HCT116 (cell line): Measurements from ENCODE around the gene CRAT. TPM values are rescaled to one million over a fixed set of nuclear protein-coding genes. Genes with fewer than 3 reads are reported as not detected.

Experiments used
- ATAC-seq: fragments of 200-7000 bp; cut with Tn5 transposase; 2 replicates; pipeline ENCODE4 v1.9.1; 2020; ENCODE audit warnings: mild to moderate bottlenecking, moderate library complexity
- BruUV-seq: library from RNA; stranded (reverse); fragments of 400-500 nt; replicated peaks from 2 replicates; lab custom pipeline; 2021; lab: Mats Ljungman, UMichigan
- CTCF ChIA-PET: fragments of 300-600 bp; sonication (Branson Sonifier 250); formaldehyde crosslinking; loops from one replicate; lab custom pipeline; 2021; ENCODE audit warnings: antibody characterized with exemption; lab: Charles Lee
- POLR2A ChIA-PET: fragments of 300-600, 350-600 bp; sonication (Branson Sonifier 250); formaldehyde crosslinking; loops from one replicate; lab custom pipeline; 2021; ENCODE audit warnings: antibody characterized with exemption; lab: Charles Lee
- RAD21 ChIA-PET, 2 experiments: fragments of 300-600 bp; sonication (Branson Sonifier 250); formaldehyde crosslinking; loops; one replicate each; lab custom pipeline; 2023; ENCODE audit warnings: low total read pairs in 2 of 2; ENCODE audit not compliant: uncharacterized antibody in 2 of 2, unreplicated experiment in 2 of 2, low non-redundant PET in 1 of 2; lab: Charles Lee
- DNase-seq: peaks from one replicate; pipeline ENCODE4 v3.0.0-alpha.2; 2010; ENCODE audit warnings: low read depth, low spot score
- H2AFZ ChIP-seq: fragments of 200-600 bp; shearing (Covaris generic), sonication (generic); 2 replicates; pipeline ENCODE4 v1.6.1; 2017; ENCODE audit warnings: low read depth, mixed run types, mixed read lengths, antibody characterized with exemption, low read length; ENCODE audit not compliant: poor library complexity, severe bottlenecking
- H3K27ac ChIP-seq: 2 replicates; pipeline ENCODE4 v1.5.1; 2012; ENCODE audit warnings: low read depth, low read length
- H3K27me3 ChIP-seq: fragments of 200-600 bp; sonication (generic); 2 replicates; pipeline ENCODE4 v1.6.1; 2016; ENCODE audit warnings: mixed run types, low read length, mixed read lengths; ENCODE audit not compliant: insufficient read depth
- H3K36me3 ChIP-seq, 2 experiments: fragments of 200-500 bp in 1 of 2; fragments of 200-600 bp in 1 of 2; sonication (Bioruptor generic) in 1 of 2; sonication (generic) in 1 of 2; 2 replicates each; pipeline versions ENCODE4 v1.5.1 to v1.6.1; 2014 to 2016; ENCODE audit warnings: low read length in 2 of 2, inconsistent platforms in 1 of 2, mixed read lengths in 1 of 2, mixed run types in 1 of 2; ENCODE audit not compliant: insufficient read depth in 2 of 2, control insufficient read depth in 1 of 2
- H3K4me1 ChIP-seq, 2 experiments: fragments of 200-600 bp in 1 of 2; sonication (generic) in 1 of 2; 2 replicates each; pipeline versions ENCODE4 v1.5.1 to v1.6.1; 2012 to 2017; ENCODE audit warnings: low read length in 2 of 2, inconsistent platforms in 1 of 2, mild to moderate bottlenecking in 1 of 2, mixed read lengths in 1 of 2, mixed run types in 1 of 2, moderate library complexity in 1 of 2; ENCODE audit not compliant: insufficient read depth in 2 of 2, control insufficient read depth in 1 of 2
- H3K4me2 ChIP-seq: fragments of 200-600 bp; sonication (generic); 2 replicates; pipeline ENCODE4 v1.6.1; 2017; ENCODE audit warnings: mixed run types, low read length, mixed read lengths
- H3K4me3 ChIP-seq, 2 experiments: fragments of 200-600 bp in 1 of 2; sonication (generic) in 1 of 2; replicated peaks in 1 of 2; 2 replicates each; pipeline ENCODE4 v1.5.1; 2011 to 2016; ENCODE audit warnings: low read length in 2 of 2, control low read depth in 1 of 2, low read depth in 1 of 2, mild to moderate bottlenecking in 1 of 2, mixed read lengths in 1 of 2, mixed run types in 1 of 2
- H3K79me2 ChIP-seq: fragments of 200-600 bp; sonication (generic); 2 replicates; pipeline ENCODE4 v1.6.1; 2017; ENCODE audit warnings: mild to moderate bottlenecking, mixed run types, low read length, moderate library complexity, mixed read lengths; ENCODE audit not compliant: insufficient read depth
- H3K9ac ChIP-seq: fragments of 200-600 bp; sonication (generic); 2 replicates; pipeline ENCODE4 v1.6.1; 2016; ENCODE audit warnings: low read length, mixed read lengths
- H3K9me2 ChIP-seq: fragments of 200-600 bp; sonication (generic), shearing (Covaris generic); 2 replicates; pipeline ENCODE4 v1.6.1; 2017; ENCODE audit warnings: mixed run types, mild to moderate bottlenecking, moderate library complexity; ENCODE audit not compliant: insufficient read depth
- H3K9me3 ChIP-seq, 2 experiments: fragments of 200-500 bp in 1 of 2; fragments of 200-600 bp in 1 of 2; sonication (Bioruptor generic) in 1 of 2; sonication (generic) in 1 of 2; 2 replicates each; pipeline ENCODE4 v1.6.1; 2014 to 2017; ENCODE audit warnings: low read length in 2 of 2, mixed read lengths in 2 of 2, inconsistent platforms in 1 of 2, low read depth in 1 of 2, mild to moderate bottlenecking in 1 of 2, mixed run types in 1 of 2, moderate library complexity in 1 of 2; ENCODE audit not compliant: control insufficient read depth in 1 of 2, insufficient read depth in 1 of 2
- H4K20me1 ChIP-seq: fragments of 200-600 bp; sonication (generic), shearing (Covaris generic); 2 replicates; pipeline ENCODE4 v1.6.1; 2017; ENCODE audit warnings: mixed run types, mild to moderate bottlenecking, moderate library complexity; ENCODE audit not compliant: insufficient read depth
- CBX3 ChIP-seq: IDR thresholded peaks from 2 replicates; pipeline ENCODE4 v1.6.1; 2012; ENCODE audit warnings: low read depth
- CEBPB ChIP-seq: IDR thresholded peaks from 2 replicates; pipeline ENCODE4 v1.6.1; 2012; ENCODE audit warnings: low read depth
- ELF1 ChIP-seq: IDR thresholded peaks from 2 replicates; pipeline ENCODE4 v1.6.1; 2012; ENCODE audit warnings: low read depth, borderline replicate concordance
- EZH2 ChIP-seq: fragments of 200-600 bp; sonication (generic); IDR thresholded peaks from 2 replicates; pipeline ENCODE4 v1.6.1; 2017; ENCODE audit warnings: antibody characterized with exemption, mixed run types
- EZH2phosphoT487 ChIP-seq: fragments of 200-600 bp; IDR thresholded peaks from 2 replicates; pipeline ENCODE4 v1.6.1; 2018; ENCODE audit warnings: antibody characterized with exemption, borderline replicate concordance
- FOSL1 ChIP-seq: IDR thresholded peaks from 2 replicates; pipeline ENCODE4 v1.6.1; 2012; ENCODE audit warnings: low read depth
- JUND ChIP-seq: IDR thresholded peaks from 2 replicates; pipeline ENCODE4 v1.6.1; 2012
- MAX ChIP-seq: IDR thresholded peaks from 2 replicates; pipeline ENCODE4 v1.6.1; 2012
- POLR2A ChIP-seq: IDR thresholded peaks from 2 replicates; pipeline ENCODE4 v1.7.0; 2011; ENCODE audit warnings: borderline replicate concordance; ENCODE audit not compliant: insufficient read depth, insufficient read length; ENCODE audit errors: extremely low read depth
- POLR2AphosphoS5 ChIP-seq: IDR thresholded peaks from 2 replicates; pipeline ENCODE4 v1.6.1; 2011; ENCODE audit warnings: mild to moderate bottlenecking, low read depth, low read length, moderate library complexity
- SIN3A ChIP-seq: IDR thresholded peaks from 2 replicates; pipeline ENCODE4 v1.6.1; 2012; ENCODE audit warnings: low read depth
- SP1 ChIP-seq: IDR thresholded peaks from 2 replicates; pipeline ENCODE4 v1.6.1; 2012; ENCODE audit warnings: low read depth
- TCF7L2 ChIP-seq: IDR thresholded peaks from 2 replicates; pipeline ENCODE4 v1.7.0; 2011; ENCODE audit warnings: borderline replicate concordance, inconsistent platforms; ENCODE audit not compliant: insufficient read depth, insufficient read length; ENCODE audit errors: extremely low read depth
- YY1 ChIP-seq: IDR thresholded peaks from 2 replicates; pipeline ENCODE4 v1.6.1; 2011; ENCODE audit warnings: low read length, low read depth, moderate library complexity, mild to moderate bottlenecking; ENCODE audit not compliant: insufficient replicate concordance; ENCODE audit errors: extremely low read depth
- ZBTB33 ChIP-seq: IDR thresholded peaks from 2 replicates; pipeline ENCODE4 v1.6.1; 2011; ENCODE audit warnings: mild to moderate bottlenecking, low read length, moderate library complexity; ENCODE audit not compliant: insufficient replicate concordance; ENCODE audit errors: extremely low read depth
- ZNF274 ChIP-seq: fragments of 200-500 bp; sonication (Bioruptor generic); IDR thresholded peaks from 2 replicates; pipeline ENCODE4 v1.6.1; 2014; ENCODE audit warnings: mild to moderate bottlenecking, low read depth, low read length, inconsistent platforms
- intact Hi-C: fragments of 100-400 bp; cut with micrococcal nuclease; formaldehyde crosslinking; loops from 2 replicates; pipeline ENCODE4 v1.10.0; 2022
- total RNA-seq: library from RNA; stranded (reverse); gene quantifications from one replicate; pipeline ENCODE4 v1.2.1, GENCODE V29; 2021; ENCODE audit not compliant: unreplicated experiment
- TF ChIP-seq, protein P1 (sequence below): IDR thresholded peaks from 2 replicates; pipeline ENCODE4 v1.6.1; 2012
- TF ChIP-seq, protein P2 (sequence below): IDR thresholded peaks from 2 replicates; pipeline ENCODE4 v1.6.1; 2012; ENCODE audit warnings: low read depth
- TF ChIP-seq, protein P3 (sequence below), 3 experiments: fragments of 200-600 bp in 1 of 3; sonication (generic) in 1 of 3; IDR thresholded peaks in 2 of 3; conservative IDR thresholded peaks in 1 of 3; 2 replicates each; pipeline ENCODE4 v1.5.1; 2012 to 2017; ENCODE audit warnings: low read depth in 2 of 3, low read length in 2 of 3, antibody characterized with exemption in 1 of 3, borderline replicate concordance in 1 of 3, control low read depth in 1 of 3, mild to moderate bottlenecking in 1 of 3, mixed read lengths in 1 of 3, mixed run types in 1 of 3, moderate library complexity in 1 of 3; ENCODE audit not compliant: insufficient read depth in 1 of 3

CRAT gene
- total RNA-seq, 1 experiment from 2014 or later, result 29.0 TPM

GRCh38 chr9:129070696-129071525 lies 39.7 kb downstream of the CRAT start:
- no peak for TF ChIP-seq ELF1
- no peak for TF ChIP-seq CBX3
- TF ChIP-seq POLR2AphosphoS5, result no peak
- no peak for TF ChIP-seq MAX
- no peak for TF ChIP-seq JUND
- no peak for TF ChIP-seq ZNF274
- TF ChIP-seq CEBPB, result no peak
- no peak for TF ChIP-seq EZH2phosphoT487
- TF ChIP-seq, protein P1, sequence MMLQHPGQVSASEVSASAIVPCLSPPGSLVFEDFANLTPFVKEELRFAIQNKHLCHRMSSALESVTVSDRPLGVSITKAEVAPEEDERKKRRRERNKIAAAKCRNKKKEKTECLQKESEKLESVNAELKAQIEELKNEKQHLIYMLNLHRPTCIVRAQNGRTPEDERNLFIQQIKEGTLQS, result no peak
- no peak for TF ChIP-seq ZBTB33
- no peak for TF ChIP-seq FOSL1
- no peak for TF ChIP-seq SP1
- TF ChIP-seq EZH2, result no peak
- TF ChIP-seq SIN3A, result no peak
- TF ChIP-seq, protein P2, sequence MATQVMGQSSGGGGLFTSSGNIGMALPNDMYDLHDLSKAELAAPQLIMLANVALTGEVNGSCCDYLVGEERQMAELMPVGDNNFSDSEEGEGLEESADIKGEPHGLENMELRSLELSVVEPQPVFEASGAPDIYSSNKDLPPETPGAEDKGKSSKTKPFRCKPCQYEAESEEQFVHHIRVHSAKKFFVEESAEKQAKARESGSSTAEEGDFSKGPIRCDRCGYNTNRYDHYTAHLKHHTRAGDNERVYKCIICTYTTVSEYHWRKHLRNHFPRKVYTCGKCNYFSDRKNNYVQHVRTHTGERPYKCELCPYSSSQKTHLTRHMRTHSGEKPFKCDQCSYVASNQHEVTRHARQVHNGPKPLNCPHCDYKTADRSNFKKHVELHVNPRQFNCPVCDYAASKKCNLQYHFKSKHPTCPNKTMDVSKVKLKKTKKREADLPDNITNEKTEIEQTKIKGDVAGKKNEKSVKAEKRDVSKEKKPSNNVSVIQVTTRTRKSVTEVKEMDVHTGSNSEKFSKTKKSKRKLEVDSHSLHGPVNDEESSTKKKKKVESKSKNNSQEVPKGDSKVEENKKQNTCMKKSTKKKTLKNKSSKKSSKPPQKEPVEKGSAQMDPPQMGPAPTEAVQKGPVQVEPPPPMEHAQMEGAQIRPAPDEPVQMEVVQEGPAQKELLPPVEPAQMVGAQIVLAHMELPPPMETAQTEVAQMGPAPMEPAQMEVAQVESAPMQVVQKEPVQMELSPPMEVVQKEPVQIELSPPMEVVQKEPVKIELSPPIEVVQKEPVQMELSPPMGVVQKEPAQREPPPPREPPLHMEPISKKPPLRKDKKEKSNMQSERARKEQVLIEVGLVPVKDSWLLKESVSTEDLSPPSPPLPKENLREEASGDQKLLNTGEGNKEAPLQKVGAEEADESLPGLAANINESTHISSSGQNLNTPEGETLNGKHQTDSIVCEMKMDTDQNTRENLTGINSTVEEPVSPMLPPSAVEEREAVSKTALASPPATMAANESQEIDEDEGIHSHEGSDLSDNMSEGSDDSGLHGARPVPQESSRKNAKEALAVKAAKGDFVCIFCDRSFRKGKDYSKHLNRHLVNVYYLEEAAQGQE, result no peak
- TF ChIP-seq POLR2A, result no peak
- no peak for TF ChIP-seq TCF7L2
- TF ChIP-seq YY1, result no peak
- TF ChIP-seq, protein P3, sequence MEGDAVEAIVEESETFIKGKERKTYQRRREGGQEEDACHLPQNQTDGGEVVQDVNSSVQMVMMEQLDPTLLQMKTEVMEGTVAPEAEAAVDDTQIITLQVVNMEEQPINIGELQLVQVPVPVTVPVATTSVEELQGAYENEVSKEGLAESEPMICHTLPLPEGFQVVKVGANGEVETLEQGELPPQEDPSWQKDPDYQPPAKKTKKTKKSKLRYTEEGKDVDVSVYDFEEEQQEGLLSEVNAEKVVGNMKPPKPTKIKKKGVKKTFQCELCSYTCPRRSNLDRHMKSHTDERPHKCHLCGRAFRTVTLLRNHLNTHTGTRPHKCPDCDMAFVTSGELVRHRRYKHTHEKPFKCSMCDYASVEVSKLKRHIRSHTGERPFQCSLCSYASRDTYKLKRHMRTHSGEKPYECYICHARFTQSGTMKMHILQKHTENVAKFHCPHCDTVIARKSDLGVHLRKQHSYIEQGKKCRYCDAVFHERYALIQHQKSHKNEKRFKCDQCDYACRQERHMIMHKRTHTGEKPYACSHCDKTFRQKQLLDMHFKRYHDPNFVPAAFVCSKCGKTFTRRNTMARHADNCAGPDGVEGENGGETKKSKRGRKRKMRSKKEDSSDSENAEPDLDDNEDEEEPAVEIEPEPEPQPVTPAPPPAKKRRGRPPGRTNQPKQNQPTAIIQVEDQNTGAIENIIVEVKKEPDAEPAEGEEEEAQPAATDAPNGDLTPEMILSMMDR (IDR thresholded peaks at IDR 0.05 in 2 of 3, conservative IDR thresholded peaks at IDR 0.05 in 1 of 3; ENCODE audit: borderline replicate concordance in 1 of 3, insufficient read depth in 1 of 3, low read depth in 2 of 3, low read length in 2 of 3), result no peak
- TF ChIP-seq, all 23 proteins: peak for 0
- Histone ChIP-seq H3K9ac (no peak overlapping the region), H3K4me2 (no peak overlapping the region), H3K9me2 (no peaks in the 10 kb centered on the region), H3K4me3 (no peak overlapping the region), H4K20me1 (no peaks in the 10 kb centered on the region), H3K27ac (no peak overlapping the region), H3K27me3 (no peaks in the 10 kb centered on the region), H3K79me2 (no peaks in the 10 kb centered on the region), H2AFZ (no peak overlapping the region), H3K36me3 (no peaks in the 10 kb centered on the region), H3K4me1 (no peaks in the 10 kb centered on the region), H3K9me3 (no peaks in the 10 kb centered on the region)
- intact Hi-C loops, result no loop called here
- BruUV-seq, result no TSS peak
- no peak for DNase-seq
- no peak for ATAC-seq
- POLR2A ChIA-PET, result no interaction called here
- RAD21 ChIA-PET, result no interaction called here
- CTCF ChIA-PET, result no interaction called here
